ENCODE measurements around the gene ASPDH.

The ASPDH gene

GRCh38 chr19:50515168-50515561 is 1.5 kb upstream of the ASPDH start:
- DNase-seq = no peak

DNA sequence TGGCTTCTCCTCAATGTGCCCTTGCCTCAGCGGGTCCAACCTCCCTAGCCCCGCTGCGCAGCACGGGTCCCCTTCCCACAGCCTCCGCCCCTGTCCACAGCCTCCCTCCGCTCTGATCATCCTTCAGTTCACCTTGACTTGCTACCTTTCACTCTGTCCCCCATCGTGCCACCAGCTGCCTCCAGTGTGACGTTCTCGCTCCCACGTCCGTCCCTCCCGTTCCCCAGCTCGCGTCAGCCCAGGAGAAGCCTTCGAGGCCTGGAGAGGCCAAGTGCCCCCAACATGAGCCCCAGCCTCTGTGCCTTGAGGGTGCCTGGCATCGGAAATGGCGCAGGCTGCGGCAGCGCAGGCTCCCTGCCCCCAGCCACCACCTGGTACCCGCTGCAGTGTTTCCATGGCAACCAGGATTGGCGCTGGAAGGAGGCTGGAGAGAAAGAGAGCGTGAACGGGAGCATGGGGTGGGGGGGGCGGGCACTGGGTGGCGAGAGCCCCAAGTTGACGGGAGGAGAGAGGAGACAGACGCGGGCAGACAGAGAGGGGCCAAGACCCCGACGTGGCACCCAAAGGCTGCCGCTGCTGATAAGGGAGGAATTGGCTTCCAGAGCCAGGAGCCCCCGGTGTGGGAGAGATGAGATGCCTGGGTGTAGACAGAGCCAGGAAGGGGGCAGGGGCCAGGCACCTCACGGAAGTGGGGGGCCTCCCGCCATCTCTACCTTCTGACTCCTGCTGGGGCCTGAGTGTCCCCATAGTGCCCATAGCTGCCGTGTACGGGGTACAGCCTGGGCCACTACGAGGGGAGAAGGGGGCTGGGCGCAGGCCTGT is 844 bp upstream of the ASPDH start:
- DNase-seq = no peak

DNA sequence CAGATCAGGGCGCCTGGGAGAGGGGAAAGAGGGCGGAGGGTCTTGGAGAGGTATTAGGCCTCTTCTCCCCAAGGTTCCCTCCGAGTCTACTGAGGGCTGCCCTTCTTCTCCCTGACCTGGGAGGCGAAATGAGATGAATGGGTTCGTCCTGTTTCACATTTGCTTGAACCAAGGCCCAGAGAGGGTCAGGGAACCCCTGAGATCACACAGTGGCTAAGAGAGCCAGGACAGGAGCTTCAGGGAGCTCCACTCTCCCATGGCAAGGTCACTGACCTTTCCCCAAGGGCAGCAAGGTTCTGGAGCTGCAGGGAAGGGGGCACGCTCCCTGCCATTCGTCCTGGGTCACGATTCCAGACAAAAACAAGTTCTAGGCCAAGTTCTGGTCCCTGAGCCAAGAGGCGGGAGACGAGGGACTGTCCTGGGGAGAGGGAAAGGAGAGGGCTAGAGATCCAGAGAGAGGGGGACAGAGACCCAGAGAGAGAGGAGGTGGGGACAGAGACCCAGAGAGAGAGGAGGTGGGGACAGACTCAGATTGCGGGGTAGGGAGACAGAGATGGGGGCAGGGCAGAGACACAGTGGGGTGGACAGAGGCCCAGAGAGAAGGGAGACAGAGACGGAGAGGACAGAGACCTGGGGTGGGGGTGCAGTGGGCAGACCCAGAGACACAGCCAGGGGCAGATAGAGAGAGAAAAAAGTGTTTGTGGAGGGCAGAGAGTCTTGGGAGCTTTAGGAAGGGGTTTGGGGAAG is 541 bp downstream of the ASPDH start:
- peak; percentile 20 for DNase-seq

DNA sequence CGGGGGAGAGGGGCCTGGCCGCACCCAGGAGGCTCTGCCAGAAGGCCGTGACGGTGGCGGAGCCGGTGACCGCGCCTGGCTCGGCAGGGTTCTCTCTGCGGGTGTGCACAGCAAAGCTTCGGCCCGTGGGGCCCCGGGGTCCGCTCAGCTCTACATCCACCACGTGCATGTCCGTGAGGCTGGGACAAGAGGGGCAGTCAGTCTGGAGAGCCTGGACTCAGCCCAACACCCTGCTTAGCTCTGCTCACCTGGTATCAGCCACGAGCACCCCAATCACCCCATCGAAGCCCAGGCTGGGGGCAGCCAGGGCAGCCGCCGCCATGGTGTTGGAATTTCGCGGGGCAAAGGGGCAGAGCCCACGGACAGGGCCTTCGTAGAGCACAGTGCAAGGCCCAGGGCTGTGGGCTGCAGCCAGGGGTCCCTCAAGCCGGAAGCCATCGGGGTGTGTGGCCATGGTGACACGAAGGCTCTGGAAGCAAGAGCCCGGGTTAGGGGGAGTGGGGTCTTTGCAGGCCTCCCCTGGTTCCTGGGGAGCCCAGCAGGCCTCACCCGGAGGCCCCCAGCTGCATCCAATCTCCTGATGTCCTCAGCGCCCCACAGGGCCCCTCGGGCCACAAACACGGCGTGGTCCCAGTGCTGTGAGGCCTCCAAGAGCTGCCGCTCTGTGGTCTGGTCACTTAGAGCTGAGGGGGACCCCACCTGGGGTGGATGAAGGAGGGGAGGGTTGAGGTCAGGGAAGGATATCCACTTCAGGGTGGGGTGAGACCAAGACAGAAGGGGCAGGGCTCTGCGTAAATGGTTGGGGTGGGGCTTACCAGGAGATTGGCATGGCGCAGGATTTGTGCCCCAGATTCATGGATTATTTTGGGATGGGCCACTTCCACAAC is 1.4 kb downstream of the ASPDH start:
- DNase-seq = peak; percentile 25

DNA sequence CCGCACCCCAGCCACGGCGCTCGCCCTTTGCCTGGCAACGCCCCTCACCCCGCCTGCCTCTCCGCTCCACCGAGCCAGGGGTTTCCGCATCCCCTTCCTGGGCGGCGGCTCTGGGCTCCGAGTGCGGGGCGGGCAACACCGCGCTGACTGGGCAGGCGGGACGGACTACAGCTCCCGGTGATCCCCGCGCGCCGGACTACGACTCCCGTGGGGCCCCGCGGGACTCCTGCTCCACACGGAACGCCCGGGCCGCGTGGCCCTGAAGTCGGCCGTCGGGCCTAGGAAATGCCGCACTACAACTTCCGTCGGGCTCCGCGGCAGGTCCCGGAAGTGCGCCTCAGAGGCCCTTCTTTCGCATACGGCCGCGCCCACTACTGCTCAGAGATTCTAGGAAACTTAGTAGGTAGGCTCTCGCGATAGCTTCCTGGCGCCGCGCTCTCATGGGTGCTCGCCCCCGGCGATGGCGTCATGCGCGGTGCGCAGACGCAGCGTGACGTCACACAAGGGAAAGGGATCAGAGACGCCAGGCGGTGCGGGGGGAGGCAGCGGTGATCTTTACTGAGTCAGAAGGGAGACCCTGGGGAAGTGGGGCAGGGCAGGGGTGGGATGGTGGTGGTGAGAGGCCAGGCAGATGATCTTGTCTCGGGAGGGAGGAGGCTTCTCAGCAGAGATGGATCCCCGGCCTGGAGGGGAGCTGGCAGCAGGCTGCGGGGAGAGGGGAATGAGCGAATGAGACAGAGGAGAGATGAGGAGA is 2.5 kb downstream of the ASPDH start, which contains the start of gene JOSD2:
JOSD2 (minus strand) TSS at position 123 of the 754 bp plus-strand sequence. CDS start 760 bp downstream, outside the sequence.
- DNase-seq = peak; percentile 92

- no peak for DNase-seq
Measured at GRCh38 chr19:50510700-50511068, 3.0 kb downstream of the ASPDH start.

DNA sequence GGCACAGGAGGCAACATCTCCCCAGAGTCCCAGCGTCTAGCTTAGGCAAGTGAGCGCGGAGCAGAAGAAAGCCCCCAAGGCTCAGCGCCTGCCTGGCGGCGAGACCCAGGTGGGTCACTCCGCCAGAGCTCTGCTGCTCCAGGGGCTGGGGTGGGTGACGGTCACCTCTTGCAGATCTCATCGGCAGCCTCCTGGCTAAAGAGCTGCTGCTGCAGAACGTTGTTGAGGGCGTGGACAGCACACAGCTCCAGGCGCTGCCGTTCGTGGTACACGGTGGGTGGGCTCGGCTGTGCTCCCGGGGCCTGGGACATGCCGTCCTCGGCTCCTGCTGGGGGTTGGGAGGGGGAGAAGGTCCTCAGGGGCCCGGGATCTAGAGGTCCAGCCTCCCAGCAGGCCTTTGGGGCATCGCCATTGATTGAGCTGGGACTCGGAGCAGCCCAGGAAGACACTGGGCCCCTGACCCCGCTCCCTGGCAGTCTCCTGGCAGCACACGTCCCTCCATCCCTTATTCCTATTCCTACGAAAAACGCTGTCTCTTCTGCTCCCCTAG is 3.5 kb downstream of the ASPDH start:
- no peak for DNase-seq

GRCh38 chr19:50509366-50509765 is 4.3 kb downstream of the ASPDH start:
- DNase-seq = no peak

DNA sequence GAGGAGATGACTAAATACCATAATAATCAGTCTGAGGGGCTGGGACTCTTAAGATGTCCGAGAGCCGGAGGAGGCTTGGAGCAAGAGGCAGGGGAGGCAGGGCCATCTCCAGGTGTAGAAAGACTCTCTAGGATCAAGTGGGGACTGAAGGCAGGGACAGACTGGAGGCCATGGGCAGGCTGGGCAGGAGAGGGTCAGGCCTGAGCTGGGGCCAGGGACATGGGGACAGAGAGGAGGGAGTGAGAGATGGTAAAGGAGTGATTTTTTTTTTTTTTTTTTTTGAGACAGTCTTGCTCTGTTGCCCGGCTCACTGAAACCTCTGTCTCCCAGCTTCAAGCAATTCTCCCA is 4.9 kb downstream of the ASPDH start:
- no peak for DNase-seq

DNA sequence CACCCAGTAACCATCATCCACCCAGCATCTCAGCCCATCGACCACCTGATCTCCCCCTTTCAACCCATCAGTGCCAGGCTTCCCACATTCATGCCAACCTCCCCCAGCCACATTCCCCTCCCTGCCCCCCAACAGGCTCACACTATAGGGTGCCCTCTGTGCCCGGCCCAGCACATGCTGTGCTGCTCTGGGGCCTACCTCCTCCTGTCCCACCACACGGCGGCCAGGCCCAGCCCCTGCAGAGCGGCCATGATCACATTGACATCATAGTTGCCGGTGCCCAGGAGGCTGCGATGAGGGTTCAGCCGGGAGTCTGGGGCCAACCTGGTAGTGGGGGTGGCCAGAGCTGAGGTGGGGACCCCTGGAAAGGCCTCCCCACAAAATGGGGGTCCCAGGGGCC is 6.3 kb downstream of the ASPDH start:
- DNase-seq = no peak

DNA sequence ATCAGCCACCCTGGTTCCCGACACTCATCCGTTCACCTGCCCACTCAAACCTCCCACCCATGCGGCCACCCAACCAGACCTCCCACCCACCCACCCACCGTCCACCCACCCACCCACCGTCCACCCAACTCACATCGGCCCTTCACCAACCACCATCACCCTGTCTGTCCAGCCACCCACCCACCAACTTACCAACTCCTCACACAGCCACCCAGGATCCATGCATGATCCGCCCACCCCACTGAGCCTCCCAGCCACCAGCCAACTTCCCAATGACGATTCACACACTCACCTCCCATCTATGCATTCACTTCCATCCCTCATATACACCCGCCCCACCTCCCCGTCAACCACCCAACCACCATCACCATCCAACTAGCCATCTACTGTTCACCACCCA is 7.0 kb downstream of the ASPDH start:
- no peak for DNase-seq

DNA sequence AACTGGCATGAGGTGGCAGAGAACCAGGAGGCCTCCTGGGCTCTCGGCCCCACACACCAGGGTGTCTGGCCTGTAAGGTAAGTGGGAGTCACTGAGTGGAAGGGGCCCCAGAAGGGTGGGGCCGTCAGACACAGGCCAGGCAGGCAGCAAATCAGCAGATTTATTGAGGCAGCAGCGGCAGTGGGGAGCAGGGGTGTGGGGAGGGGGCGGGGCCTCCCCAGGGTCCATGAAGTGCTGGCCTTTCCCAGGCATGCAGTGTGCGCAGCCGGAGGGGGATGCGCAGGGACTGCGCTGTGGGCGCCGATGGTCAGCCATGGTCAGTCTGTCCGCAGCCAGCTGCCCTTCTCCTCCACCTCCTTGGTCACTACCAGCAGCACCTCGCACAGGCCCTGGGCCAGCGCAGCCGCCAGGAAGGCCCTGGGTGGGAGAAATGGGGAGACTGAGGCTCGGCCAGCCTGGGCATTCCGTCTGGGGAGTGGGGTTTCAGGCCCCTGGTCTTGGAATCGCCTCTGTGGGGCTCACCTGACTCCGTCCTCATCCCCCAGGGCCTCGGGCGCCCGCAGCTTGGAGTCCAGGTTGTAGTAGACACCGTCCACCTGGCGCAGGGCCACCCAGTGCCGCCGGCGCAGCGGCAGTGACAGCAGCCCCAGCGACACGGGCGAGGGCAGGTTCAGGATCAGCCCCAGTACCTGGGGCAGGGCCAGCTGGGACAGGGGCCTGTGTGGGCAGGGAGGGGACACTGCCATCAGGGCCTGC is 7.7 kb downstream of the ASPDH start:
- no peak for DNase-seq

DNA sequence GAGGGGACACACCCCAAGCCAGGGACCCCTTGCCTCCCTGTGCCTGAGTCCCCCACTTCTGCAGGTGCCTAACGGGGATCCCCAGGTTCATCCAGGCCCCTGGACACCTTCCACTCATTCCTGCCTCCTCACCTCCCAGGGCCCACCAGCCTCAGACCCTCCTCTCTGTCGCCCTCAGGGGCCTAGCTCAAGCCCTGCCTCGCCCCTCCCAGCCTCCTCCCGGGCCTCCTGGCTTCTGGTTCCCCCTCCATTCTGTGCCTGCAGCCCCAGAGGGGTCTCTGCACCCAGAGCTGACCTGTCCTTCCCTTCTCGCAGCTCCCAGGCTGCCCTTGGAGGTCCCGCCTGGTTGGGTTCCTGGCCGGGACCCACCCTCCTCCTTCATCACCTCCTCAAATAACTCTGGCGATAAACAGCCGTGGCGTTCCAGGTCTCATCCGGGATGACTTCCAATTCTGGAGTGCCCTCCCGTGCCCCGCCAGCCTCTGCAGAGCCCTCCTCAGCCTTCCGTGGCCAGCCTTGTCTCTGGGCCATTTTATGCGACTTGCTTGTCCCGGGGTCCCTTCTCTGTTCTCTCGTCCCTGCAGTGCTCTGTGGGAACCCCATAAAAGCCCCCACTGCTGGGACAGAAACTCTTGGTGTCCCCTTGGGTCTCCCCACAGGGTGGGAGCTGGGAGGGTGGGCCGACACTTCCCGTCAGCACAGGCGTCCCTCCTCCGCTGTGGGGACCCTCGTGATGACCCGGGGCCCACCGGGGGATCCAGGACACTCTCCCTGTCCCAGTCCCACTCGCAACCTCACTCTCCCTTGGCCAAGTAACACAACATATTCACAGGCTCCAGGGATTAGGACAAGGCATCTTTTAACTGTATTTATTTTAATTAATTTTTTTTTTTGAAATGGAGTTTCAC is 11.9 kb downstream of the ASPDH start:
- DNase-seq = no peak

- no peak for DNase-seq
Measured at GRCh38 chr19:50501186-50501567, 12.5 kb downstream of the ASPDH start.

GRCh38 chr19:50500753-50501151 is 13.0 kb downstream of the ASPDH start:
- DNase-seq = no peak

- DNase-seq = peak; percentile 55
Measured at GRCh38 chr19:50500060-50500752, 13.5 kb downstream of the ASPDH start.

DNA sequence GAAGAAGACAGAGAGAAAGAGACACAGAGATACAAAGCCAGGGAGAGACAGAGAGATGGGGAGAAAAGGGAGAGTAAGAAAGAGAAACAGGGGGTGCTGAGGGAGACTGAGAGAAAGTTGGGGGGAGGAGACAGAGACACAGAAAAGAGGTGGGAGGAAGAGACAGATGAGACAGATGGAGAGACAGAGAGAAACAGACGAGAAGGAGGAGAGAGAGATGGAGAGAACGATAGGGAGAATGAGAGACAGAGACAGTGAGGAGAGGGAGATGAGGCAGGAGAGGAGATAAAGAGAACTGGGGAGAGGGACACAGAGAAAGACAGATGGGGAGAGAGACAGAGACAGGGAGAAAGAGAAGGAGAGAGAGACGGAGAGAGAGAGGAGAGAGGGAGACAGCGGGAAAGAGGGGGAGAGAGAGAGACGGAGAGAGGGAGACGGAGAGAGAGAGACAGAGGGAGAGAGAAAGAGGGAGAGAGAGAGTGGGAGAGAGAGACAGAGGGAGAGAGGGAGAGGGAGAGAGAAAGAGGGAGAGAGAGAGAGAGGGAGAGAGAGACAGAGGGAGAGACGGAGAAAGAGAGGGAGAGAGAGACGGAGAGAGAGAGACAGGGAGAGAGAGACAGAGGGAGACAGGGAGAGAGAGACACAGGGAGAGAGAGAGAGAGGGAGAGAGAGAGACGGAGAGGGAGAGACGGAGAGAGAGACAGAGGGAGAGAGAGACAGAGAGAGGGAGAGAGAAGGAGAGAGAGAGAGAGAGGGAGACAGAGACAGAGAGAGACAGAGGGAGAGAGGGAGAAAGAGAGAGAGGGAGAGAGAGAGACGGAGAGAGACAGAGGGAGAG is 15.3 kb downstream of the ASPDH start:
- no peak for DNase-seq

GRCh38 chr19:50497022-50497405 is 16.7 kb downstream of the ASPDH start:
- no peak for DNase-seq
